ENCODE data around the gene MAPK4.
"Not testable (repeated sequence)": the region's sequence is repeated elsewhere in the genome, so short reads cannot be mapped to it uniquely, and the experiment has no call there.

Gene MAPK4

GRCh38 chr18:50704357-50704940 is 144.6 kb downstream of the MAPK4 start:
- Histone ChIP-seq H3K9ac (ENCODE audit: low read depth, low read length, poor library complexity, severe bottlenecking) (no peak overlapping the region), H3F3A (ENCODE audit: low read depth) (no peaks in the 10 kb centered on the region), H3K9me3 (ENCODE audit: insufficient read depth, low read depth, low read length) (no peaks in the 10 kb centered on the region), H3K4me1 (ENCODE audit: insufficient read depth, low read length, poor library complexity, severe bottlenecking) (no peaks in the 10 kb centered on the region), H3K9me2 (replicated peaks; ENCODE audit: low read depth, low read length) (no peaks in the 10 kb centered on the region), H3K4me3 (ENCODE audit: low read length, poor library complexity, severe bottlenecking) (no peak overlapping the region), H3K27me3 (ENCODE audit: insufficient read depth, low read length, poor library complexity, severe bottlenecking) (no peaks in the 10 kb centered on the region), H2AFZ (ENCODE audit: low read length) (no peak overlapping the region), H4K20me1 (ENCODE audit: insufficient read depth, low read length, poor library complexity, severe bottlenecking) (no peaks in the 10 kb centered on the region), H3K79me2 (ENCODE audit: insufficient read depth, low read length) (no peaks in the 10 kb centered on the region), H3K4me2 (ENCODE audit: low read depth, low read length, poor library complexity, severe bottlenecking) (no peak overlapping the region), H3K36me3 (ENCODE audit: insufficient read depth, low read length) (no peaks in the 10 kb centered on the region)
- TF ChIP-seq EZH2phosphoT487 (IDR thresholded peaks at IDR 0.05; ENCODE audit: borderline replicate concordance) = no peak
- TF ChIP-seq CTCF (conservative IDR thresholded peaks at IDR 0.05; ENCODE audit: low read length) = no peak

- Histone ChIP-seq H2AFZ (ENCODE audit: low read length) (no peak overlapping the region), H4K20me1 (ENCODE audit: insufficient read depth, low read length, poor library complexity, severe bottlenecking) (no peaks in the 10 kb centered on the region), H3K9me2 (replicated peaks; ENCODE audit: low read depth, low read length) (no peaks in the 10 kb centered on the region), H3K36me3 (ENCODE audit: insufficient read depth, low read length) (no peaks in the 10 kb centered on the region), H3K4me1 (ENCODE audit: insufficient read depth, low read length, poor library complexity, severe bottlenecking) (no peaks in the 10 kb centered on the region), H3F3A (ENCODE audit: low read depth) (no peaks in the 10 kb centered on the region), H3K9ac (ENCODE audit: low read depth, low read length, poor library complexity, severe bottlenecking) (no peak overlapping the region), H3K79me2 (ENCODE audit: insufficient read depth, low read length) (no peaks in the 10 kb centered on the region), H3K27me3 (ENCODE audit: insufficient read depth, low read length, poor library complexity, severe bottlenecking) (no peaks in the 10 kb centered on the region), H3K4me3 (ENCODE audit: low read length, poor library complexity, severe bottlenecking) (no peak overlapping the region), H3K4me2 (ENCODE audit: low read depth, low read length, poor library complexity, severe bottlenecking) (no peak overlapping the region), H3K9me3 (ENCODE audit: insufficient read depth, low read depth, low read length) (peaks cover 3% of the 10 kb centered on the region; the same call in 1 of the 2 replicates)
- TF ChIP-seq CTCF (conservative IDR thresholded peaks at IDR 0.05; ENCODE audit: low read length) = no peak
Measured at GRCh38 chr18:50706199-50706598, 146.3 kb downstream of the MAPK4 start.

- H3K27me3 ChIP-seq (ENCODE audit: insufficient read depth, low read length, poor library complexity, severe bottlenecking) = no peaks in the 10 kb centered on the region
- H3K79me2 ChIP-seq (ENCODE audit: insufficient read depth, low read length) = no peaks in the 10 kb centered on the region
- no peak overlapping the region for H3K4me3 ChIP-seq (ENCODE audit: low read length, poor library complexity, severe bottlenecking)
- H3K9ac ChIP-seq (ENCODE audit: low read depth, low read length, poor library complexity, severe bottlenecking) = no peak overlapping the region
- no peaks in the 10 kb centered on the region for H3K4me1 ChIP-seq (ENCODE audit: insufficient read depth, low read length, poor library complexity, severe bottlenecking)
- H3F3A ChIP-seq (ENCODE audit: low read depth) = no peaks in the 10 kb centered on the region
- H3K9me2 ChIP-seq (replicated peaks; ENCODE audit: low read depth, low read length) = no peaks in the 10 kb centered on the region
- no peaks in the 10 kb centered on the region for H4K20me1 ChIP-seq (ENCODE audit: insufficient read depth, low read length, poor library complexity, severe bottlenecking)
- no peak overlapping the region for H2AFZ ChIP-seq (ENCODE audit: low read length)
- H3K9me3 ChIP-seq (ENCODE audit: insufficient read depth, low read depth, low read length) = peaks cover 3% of the 10 kb centered on the region; the same call in 1 of the 2 replicates
- no peaks in the 10 kb centered on the region for H3K36me3 ChIP-seq (ENCODE audit: insufficient read depth, low read length)
- H3K4me2 ChIP-seq (ENCODE audit: low read depth, low read length, poor library complexity, severe bottlenecking) = no peak overlapping the region
- no peak for TF ChIP-seq EZH2phosphoT487 (IDR thresholded peaks at IDR 0.05; ENCODE audit: borderline replicate concordance)
- TF ChIP-seq CTCF (conservative IDR thresholded peaks at IDR 0.05; ENCODE audit: low read length) = no peak
Measured at GRCh38 chr18:50706651-50707050, 146.8 kb downstream of the MAPK4 start.

- H3K36me3 ChIP-seq (ENCODE audit: insufficient read depth, low read length); H3K9me3 ChIP-seq (ENCODE audit: insufficient read depth, low read depth, low read length); H3K4me3 ChIP-seq (ENCODE audit: low read length, poor library complexity, severe bottlenecking); H3K79me2 ChIP-seq (ENCODE audit: insufficient read depth, low read length); H3K9me2 ChIP-seq (replicated peaks; ENCODE audit: low read depth, low read length); H4K20me1 ChIP-seq (ENCODE audit: insufficient read depth, low read length, poor library complexity, severe bottlenecking); H3K27me3 ChIP-seq (ENCODE audit: insufficient read depth, low read length, poor library complexity, severe bottlenecking); H3K4me2 ChIP-seq (ENCODE audit: low read depth, low read length, poor library complexity, severe bottlenecking); H3K9ac ChIP-seq (ENCODE audit: low read depth, low read length, poor library complexity, severe bottlenecking); H2AFZ ChIP-seq (ENCODE audit: low read length); H3K4me1 ChIP-seq (ENCODE audit: insufficient read depth, low read length, poor library complexity, severe bottlenecking); H3F3A ChIP-seq (ENCODE audit: low read depth): not testable (repeated sequence)
Measured at GRCh38 chr18:50707297-50707696, 147.4 kb downstream of the MAPK4 start.
